ENCODE results near the gene ERAS.
"Not testable (repeated sequence)": the region's sequence is repeated elsewhere in the genome, so short reads cannot be mapped to it uniquely, and the experiment has no call there.

The ERAS gene

GRCh38 chrX:48854898-48855297, 28.6 kb downstream of the ERAS start:
- intact Hi-C loops (cut with DNase I; ENCODE audit: low total_unique reads) = no loop called here
- no peak overlapping the region for H3K27ac ChIP-seq
- H3K9me3 ChIP-seq = peaks cover 0 to 4% (median 0%) of the 10 kb centered on the region in 3 donors

GRCh38 chrX:48864210-48864609, 37.9 kb downstream of the ERAS start:
- intact Hi-C loops (cut with DNase I; ENCODE audit: low total_unique reads) = no loop called here
- no peak for DNase-seq
- H3K4me1 ChIP-seq = no peaks in the 10 kb centered on the region
- H3K4me3 ChIP-seq = no peak overlapping the region
- no peak for TF ChIP-seq CTCF (IDR thresholded peaks at IDR 0.05)
- no peaks in the 10 kb centered on the region for H3K36me3 ChIP-seq
- no peaks in the 10 kb centered on the region for H3K27me3 ChIP-seq
- H3K9me3 ChIP-seq = no peaks in the 10 kb centered on the region
- no peak overlapping the region for H3K27ac ChIP-seq

More at GRCh38 chrX:48854898-48855297, 28.6 kb downstream of the ERAS start:
- Histone ChIP-seq H3K4me3 (no peak overlapping the region), H3K36me3 (no peaks in the 10 kb centered on the region), H3K27me3 (no peaks in the 10 kb centered on the region), H3K4me1 (no peaks in the 10 kb centered on the region)
- no peak for TF ChIP-seq CTCF (IDR thresholded peaks at IDR 0.05)
- DNase-seq = no peak

- H3K36me3 ChIP-seq; H3K27ac ChIP-seq; intact Hi-C loops (cut with DNase I; ENCODE audit: low total_unique reads); H3K4me1 ChIP-seq; H3K9me3 ChIP-seq; H3K27me3 ChIP-seq; H3K4me3 ChIP-seq; DNase-seq: not testable (repeated sequence)
These were observed 45.7 kb downstream of the ERAS start for GRCh38 chrX:48872017-48872416.

- intact Hi-C loops (cut with DNase I; ENCODE audit: low total_unique reads); H3K4me1 ChIP-seq; H3K36me3 ChIP-seq; H3K27me3 ChIP-seq; H3K27ac ChIP-seq; H3K4me3 ChIP-seq; DNase-seq; H3K9me3 ChIP-seq: not testable (repeated sequence)
These were observed 50.6 kb downstream of the ERAS start for GRCh38 chrX:48876944-48877343.
